HG03280 (cell line): ENCODE measurements around the gene TBC1D32.
"Not testable (repeated sequence)": the region's sequence is repeated elsewhere in the genome, so short reads cannot be mapped to it uniquely, and the experiment has no call there.

Experiments
- ATAC-seq: cut with Tn5 transposase; IDR thresholded peaks from one replicate; pipeline ENCODE4 v1.9.1; 2021; ENCODE audit warnings: mild to moderate bottlenecking, moderate library complexity; ENCODE audit not compliant: unreplicated experiment

TBC1D32 gene

GRCh38 chr6:121334299-121335086 lies at the start of gene TBC1D32:
Gene TBC1D32 (minus strand): TSS chr6:121334480. CDS start chr6:121334430, 50 bp downstream.
- ATAC-seq: peak; percentile 94

DNA sequence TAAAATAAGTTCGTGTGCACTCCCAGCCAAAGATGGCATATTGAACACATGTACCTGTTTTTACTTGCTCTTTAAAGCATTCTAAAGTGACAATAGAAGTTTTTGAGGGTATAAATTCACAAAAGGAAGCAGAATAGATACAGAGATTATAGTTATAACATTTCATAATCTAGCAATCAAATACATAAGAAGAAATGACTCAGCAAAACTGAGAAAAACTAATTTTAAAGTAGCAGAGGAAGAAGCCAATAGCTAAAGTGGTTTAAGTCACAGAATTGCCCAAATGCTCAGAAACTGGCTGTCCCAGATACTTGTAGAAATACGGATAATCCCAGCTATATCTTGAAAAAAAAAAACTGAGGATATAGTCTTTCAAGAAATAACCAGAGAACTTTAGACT lies 49.2 kb upstream of the TBC1D32 start:
- ATAC-seq: no peak

DNA sequence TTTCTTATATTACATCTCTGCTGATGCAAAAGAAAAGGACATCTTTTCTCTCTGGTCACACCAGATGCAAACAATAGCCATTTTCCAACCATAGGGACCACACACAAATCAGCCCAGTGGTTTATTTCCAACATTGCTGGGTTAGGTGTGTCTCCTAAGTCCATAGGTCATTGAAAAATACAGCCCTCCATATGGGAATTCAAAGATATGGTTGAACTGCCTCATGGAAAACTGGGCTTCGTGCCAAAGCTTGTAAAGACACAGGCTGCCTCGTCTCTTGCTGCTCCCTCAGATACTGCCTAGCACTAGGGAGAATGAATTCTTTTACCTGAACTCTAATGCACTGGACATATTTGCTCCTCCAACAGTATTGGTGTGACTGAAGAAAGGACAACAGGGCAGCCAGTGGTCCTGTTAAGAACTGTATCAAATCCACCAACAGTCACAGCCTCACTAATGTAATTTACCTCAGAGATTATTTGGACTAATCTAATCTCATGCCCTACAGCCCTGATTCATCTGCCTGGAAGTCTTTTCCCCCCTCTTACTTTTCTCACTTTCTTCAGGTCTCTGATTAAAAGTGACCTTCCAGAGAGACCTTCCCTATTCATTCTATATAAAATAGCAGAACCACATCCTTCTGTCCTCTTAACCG lies 48.3 kb upstream of the TBC1D32 start:
- ATAC-seq: no peak

DNA sequence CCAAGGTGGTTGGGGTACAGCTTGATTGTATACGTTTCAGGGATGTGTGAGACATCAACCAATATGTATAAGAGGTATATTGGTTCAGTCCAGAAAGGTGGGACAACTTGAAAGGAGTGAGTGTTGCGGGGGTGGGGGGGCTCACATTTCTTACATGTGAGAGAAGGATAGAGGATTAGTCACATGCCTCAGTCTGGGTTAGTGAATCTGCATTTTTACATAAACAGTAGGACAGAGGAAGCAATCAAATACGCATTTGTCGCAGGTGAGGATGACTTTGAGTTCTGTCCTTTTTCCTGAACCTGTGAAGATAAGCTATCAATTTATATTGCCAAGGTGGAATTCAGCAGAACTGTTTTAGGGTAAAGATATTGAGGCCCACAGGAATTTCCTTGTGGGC lies 42.1 kb upstream of the TBC1D32 start:
- ATAC-seq: no peak

GRCh38 chr6:121374219-121374618 lies 39.9 kb upstream of the TBC1D32 start:
- ATAC-seq: not testable (repeated sequence)

GRCh38 chr6:121365536-121366521 lies 31.5 kb upstream of the TBC1D32 start:
- no peak for ATAC-seq

- ATAC-seq: no peak
Measured at GRCh38 chr6:121356575-121356974, 22.3 kb upstream of the TBC1D32 start.

DNA sequence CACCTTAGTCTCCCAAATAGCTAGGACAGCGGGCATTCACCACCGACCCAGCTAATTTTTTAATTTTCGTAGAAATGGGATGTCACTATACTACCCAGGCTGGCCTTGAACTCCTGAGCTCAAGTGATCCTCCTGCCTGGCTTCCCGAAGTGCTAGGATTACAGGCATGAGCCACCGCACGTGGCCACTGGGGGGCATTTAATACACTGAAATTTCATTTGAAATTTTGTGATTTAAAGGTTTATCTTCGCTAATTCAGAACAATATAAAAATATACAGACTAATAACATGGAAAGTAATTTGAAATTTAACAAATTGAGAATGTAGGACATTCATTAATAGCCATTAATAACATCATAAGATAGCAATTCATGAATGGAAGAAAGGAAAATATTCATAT lies 20.5 kb upstream of the TBC1D32 start:
- ATAC-seq: no peak

- ATAC-seq: no peak
Measured at GRCh38 chr6:121352941-121353340, 18.7 kb upstream of the TBC1D32 start.

GRCh38 chr6:121351916-121352315 lies 17.6 kb upstream of the TBC1D32 start:
- no peak for ATAC-seq

GRCh38 chr6:121349596-121349995 lies 15.3 kb upstream of the TBC1D32 start:
- ATAC-seq: no peak

DNA sequence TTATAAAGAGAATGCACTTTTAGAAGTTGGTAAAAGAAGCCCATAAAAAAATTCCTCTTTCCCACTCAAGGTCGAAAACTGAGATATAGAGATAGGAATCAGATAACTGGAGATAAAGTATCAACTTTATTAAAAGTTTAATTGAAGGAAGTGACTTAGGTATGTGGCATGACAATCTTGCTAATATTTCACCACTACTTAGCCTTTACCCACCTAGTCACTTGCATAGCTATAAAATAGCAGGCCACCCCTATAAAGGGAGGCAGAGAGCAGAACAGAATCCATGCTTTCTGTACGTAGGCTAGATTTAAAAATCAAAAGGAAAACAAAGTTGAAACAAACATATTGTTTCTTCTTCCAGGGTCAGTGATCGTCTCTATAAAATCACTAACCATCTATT lies 13.2 kb upstream of the TBC1D32 start:
- no peak for ATAC-seq

GRCh38 chr6:121344539-121344938 lies 10.3 kb upstream of the TBC1D32 start:
- no peak for ATAC-seq

- no peak for ATAC-seq
Measured at GRCh38 chr6:121339639-121340226, 5.5 kb upstream of the TBC1D32 start.

DNA sequence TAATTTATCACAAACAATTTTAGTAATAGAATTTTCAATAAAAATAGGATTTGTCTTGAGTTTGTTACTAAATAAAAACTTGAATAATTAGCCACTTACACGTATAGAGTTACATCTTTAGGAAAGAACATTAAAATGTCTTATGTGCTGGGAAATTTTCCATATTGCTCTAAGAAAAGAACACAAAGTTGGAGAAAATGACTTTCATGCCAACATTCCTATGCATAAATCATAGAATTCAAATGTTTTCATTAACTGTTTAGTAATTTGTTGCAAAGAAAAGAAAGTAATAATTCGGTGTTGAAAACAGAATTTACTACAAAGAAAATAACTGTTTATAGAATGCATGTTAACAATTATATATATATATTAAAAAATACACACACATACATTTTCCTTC lies 4.7 kb upstream of the TBC1D32 start:
- no peak for ATAC-seq

GRCh38 chr6:121338366-121338765 lies 4.1 kb upstream of the TBC1D32 start:
- no peak for ATAC-seq

GRCh38 chr6:121335087-121336008 lies 1.1 kb upstream of the TBC1D32 start:
- no peak for ATAC-seq

GRCh38 chr6:121333694-121334093 lies 586 bp downstream of the TBC1D32 start:
- ATAC-seq: not testable (repeated sequence)

- ATAC-seq: no peak
Measured at GRCh38 chr6:121333196-121333595, 1.1 kb downstream of the TBC1D32 start.

DNA sequence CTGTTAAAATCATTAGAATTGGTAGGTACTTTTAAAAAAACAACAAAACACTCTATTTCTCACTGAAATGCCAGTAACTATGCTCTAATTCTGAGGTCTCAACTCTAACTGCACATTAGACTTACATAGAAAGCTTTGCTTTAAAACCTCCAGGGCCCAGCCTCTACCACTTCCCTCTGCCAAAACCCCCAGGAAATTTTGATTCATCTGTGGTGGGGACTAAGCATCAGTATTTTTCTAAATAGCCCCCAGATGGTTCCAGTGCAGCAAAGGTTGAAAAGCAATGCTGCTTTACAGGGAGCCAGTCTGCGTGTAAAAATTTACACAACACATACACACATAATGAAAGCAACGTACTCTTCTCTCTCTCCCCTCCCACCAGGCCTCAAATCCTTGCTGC lies 3.8 kb downstream of the TBC1D32 start:
- ATAC-seq: no peak
